Upper lobe of left lung (tissue), 6 donors: ENCODE data around the gene MYO9B. TPM values are rescaled to one million over a fixed set of nuclear protein-coding genes. Genes with fewer than 3 reads are reported as not detected.

Experiments
- ATAC-seq, 2 donors: fragments of 200-7000 bp; cut with Tn5 transposase; one replicate each; pipeline ENCODE4 v1.9.1; 2022; ENCODE audit warnings: mild to moderate bottlenecking in 2 of 2, moderate library complexity in 2 of 2; ENCODE audit not compliant: low FRiP score in 2 of 2
- DNase-seq, 2 donors: peaks; one replicate each; pipeline ENCODE4 v3.0.0-alpha.2; 2019 to 2020
- H3K27ac ChIP-seq, 4 donors: fragments of 200-600 bp; sonication (generic); one replicate each; pipeline ENCODE4 v1.5.1; 2016 to 2019
- H3K27me3 ChIP-seq, 4 donors: fragments of 200-600 bp; sonication (generic); one replicate each; pipeline ENCODE4 v1.5.1; 2017 to 2019
- H3K36me3 ChIP-seq, 4 donors: fragments of 200-600 bp; sonication (generic); one replicate each; pipeline ENCODE4 v1.5.1; 2016 to 2019
- H3K4me1 ChIP-seq, 4 donors: fragments of 200-600 bp; sonication (generic); one replicate each; pipeline ENCODE4 v1.5.1; 2018 to 2019
- H3K4me3 ChIP-seq, 4 donors: fragments of 200-600 bp; sonication (generic); one replicate each; pipeline ENCODE4 v1.5.1; 2017 to 2019; ENCODE audit warnings: mild to moderate bottlenecking in 2 of 4, moderate library complexity in 1 of 4
- H3K9me3 ChIP-seq, 4 donors: fragments of 200-600 bp; sonication (generic); one replicate each; pipeline ENCODE4 v1.5.1; 2018 to 2019
- CTCF ChIP-seq, 6 experiments: fragments of 450-650 bp in 4 of 6; fragments of 200-600 bp in 2 of 6; sonication (generic) in 2 of 6; IDR thresholded peaks; one replicate each; pipeline ENCODE4 v1.5.1; 2016 to 2019; ENCODE audit warnings: antibody characterized with exemption in 6 of 6
- EP300 ChIP-seq, 4 donors: sonication (generic); formaldehyde crosslinking; IDR thresholded peaks; one replicate each; pipeline ENCODE4 v1.5.1; 2017; ENCODE audit warnings: antibody characterized with exemption in 4 of 4, control low read depth in 2 of 4
- POLR2A ChIP-seq, 4 donors: fragments of 450-650 bp; IDR thresholded peaks; one replicate each; pipeline ENCODE4 v1.5.1; 2016 to 2017; ENCODE audit warnings: antibody characterized with exemption in 4 of 4, mild to moderate bottlenecking in 2 of 4
- POLR2AphosphoS5 ChIP-seq, 2 donors: sonication (generic); formaldehyde crosslinking; IDR thresholded peaks; one replicate each; pipeline ENCODE4 v1.5.1; 2017; ENCODE audit warnings: antibody characterized with exemption in 2 of 2
- WGBS, 2 donors: methylation state at CpG; one replicate each; pipeline ENCODE4 v1.1.5; 2017 to 2018; 5-methylcytosine and 5-hydroxymethylcytosine counted together
- total RNA-seq, 6 donors: library from RNA; depleted of rRNA in 4 of 6; stranded (reverse); fragments of >200 nt in 4 of 6; gene quantifications; one replicate each; pipeline versions ENCODE4 v1.1.0 to v1.2.1, GENCODE V29; 2016 to 2021
- donor health status: DM: no; HTN: no; CAD: no; lungs with moderate emphysema.
- donor health status: DM: no; HTN: yes; CAD: no; lungs with severe emphysema.

Gene MYO9B
- total RNA-seq, 6 donors from 2014 or later = 72.3 to 408 (median 146) TPM

GRCh38 chr19:17075864-17076542, 426 bp downstream of the MYO9B start:
- Histone ChIP-seq H3K27ac (peak overlapping the region; percentile 78 to 97 (median 88)), H3K36me3 (peaks cover 0 to 6% (median 2%) of the 10 kb centered on the region in 4 donors), H3K4me3 (peak overlapping the region; percentile 63 to 94 (median 80)), H3K9me3 (no peaks in the 10 kb centered on the region), H3K27me3 (no peaks in the 10 kb centered on the region), H3K4me1 (peaks cover 44 to 63% (median 47%) of the 10 kb centered on the region in 4 donors)
- no peak for ATAC-seq
- TF ChIP-seq CTCF (IDR thresholded peaks at IDR 0.05) (no peak), POLR2A (IDR thresholded peaks at IDR 0.05) (no peak), EP300 (IDR thresholded peaks at IDR 0.05) (no peak), POLR2AphosphoS5 (IDR thresholded peaks at IDR 0.05) (no peak)
- DNase-seq = peak; percentile 45 to 87
- WGBS, 2 donors = 0 to 1% methylated on average over 29 to 39 of the region's 43 CpGs

GRCh38 chr19:17076543-17076991, 990 bp downstream of the MYO9B start:
- Histone ChIP-seq H3K4me3 (peak overlapping the region; percentile 63 to 94 (median 80)), H3K9me3 (no peaks in the 10 kb centered on the region), H3K27ac (peak overlapping the region; percentile 78 to 97 (median 88)), H3K4me1 (peaks cover 44 to 65% (median 47%) of the 10 kb centered on the region in 4 donors), H3K36me3 (peaks cover 0 to under 1% (median 0%) of the 10 kb centered on the region in 4 donors), H3K27me3 (no peaks in the 10 kb centered on the region)
- DNase-seq = no peak
- ATAC-seq = no peak
- no peak for TF ChIP-seq POLR2AphosphoS5 (IDR thresholded peaks at IDR 0.05)
- no peak for TF ChIP-seq CTCF (IDR thresholded peaks at IDR 0.05)
- TF ChIP-seq POLR2A (IDR thresholded peaks at IDR 0.05) = no peak
- TF ChIP-seq EP300 (IDR thresholded peaks at IDR 0.05) = no peak
- WGBS, 2 donors = 5 to 7% methylated on average over 7 to 12 of the region's 12 CpGs

DNA sequence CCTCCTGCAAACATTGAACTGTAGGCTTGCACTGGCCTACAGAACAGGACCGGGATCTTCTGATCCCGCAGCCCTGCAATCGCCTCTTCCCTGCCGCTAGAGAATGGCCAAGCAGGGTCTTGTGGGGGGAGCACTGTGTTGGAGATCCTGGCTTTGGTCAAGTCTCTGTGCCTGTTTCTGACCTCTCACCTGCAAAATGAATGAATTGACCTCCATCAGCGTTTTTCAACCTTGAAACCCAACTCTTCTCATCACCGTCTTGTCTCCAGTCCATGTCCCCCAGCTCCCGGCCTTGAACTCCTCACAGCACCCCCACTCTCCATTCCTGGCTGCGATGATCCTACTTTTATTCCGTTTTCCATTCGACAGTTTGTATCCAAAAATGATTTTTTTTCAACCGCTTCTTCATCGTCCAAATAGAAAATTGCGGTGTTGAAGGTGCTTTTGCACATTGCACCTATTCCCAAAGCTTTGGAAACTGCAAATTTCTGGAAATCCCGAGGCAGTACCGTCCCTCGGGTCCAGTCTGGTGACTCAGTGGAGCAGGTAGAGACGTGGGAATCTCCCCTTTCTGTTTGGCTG, 2.0 kb downstream of the MYO9B start:
- H3K36me3 ChIP-seq = no peaks in the 10 kb centered on the region
- TF ChIP-seq POLR2AphosphoS5 (IDR thresholded peaks at IDR 0.05) = no peak
- TF ChIP-seq EP300 (IDR thresholded peaks at IDR 0.05) = no peak
- no peak for TF ChIP-seq POLR2A (IDR thresholded peaks at IDR 0.05)
- TF ChIP-seq CTCF (IDR thresholded peaks at IDR 0.05) = no peak
- H3K27me3 ChIP-seq = no peaks in the 10 kb centered on the region
- ATAC-seq (no peak), DNase-seq (no peak)
- peak overlapping the region in 1 of 4 donors; percentile 93 for H3K27ac ChIP-seq
- peaks cover 46 to 65% (median 51%) of the 10 kb centered on the region in 4 donors for H3K4me1 ChIP-seq
- peak overlapping the region in 3 of 4 donors; percentile 67 to 94 (median 92) for H3K4me3 ChIP-seq
- H3K9me3 ChIP-seq = no peaks in the 10 kb centered on the region
- WGBS, 2 donors = 89 to 92% methylated on average over 17 of the region's 17 CpGs

GRCh38 chr19:17078036-17078919, 2.7 kb downstream of the MYO9B start:
- TF ChIP-seq CTCF (IDR thresholded peaks at IDR 0.05) = no peak
- no peak for ATAC-seq
- Histone ChIP-seq H3K9me3 (no peaks in the 10 kb centered on the region), H3K27me3 (no peaks in the 10 kb centered on the region), H3K27ac (peak overlapping the region; percentile 8 to 84 (median 80)), H3K4me3 (no peak overlapping the region), H3K4me1 (peaks cover 46 to 63% (median 51%) of the 10 kb centered on the region in 4 donors), H3K36me3 (no peaks in the 10 kb centered on the region)
- peak in 1 of 2 donors; percentile 59 for DNase-seq
- WGBS, 2 donors = 67 to 83% methylated on average over 18 to 19 of the region's 19 CpGs
